Epithelial cell of prostate (primary cell): ENCODE measurements around the gene SNCAIP.

Source experiments
- DNase-seq: peaks from one replicate; pipeline ENCODE4 v3.0.0-alpha.2; 2011; ENCODE audit warnings: low read depth, low spot score
- H3K27ac ChIP-seq: fragments of 450-650 bp; 2 replicates; pipeline ENCODE4 v1.5.1; 2017; ENCODE audit warnings: mild to moderate bottlenecking

SNCAIP gene

GRCh38 chr5:122419142-122419894 is 107.3 kb downstream of the SNCAIP start:
- DNase-seq: no peak
- no peak overlapping the region for H3K27ac ChIP-seq

DNA sequence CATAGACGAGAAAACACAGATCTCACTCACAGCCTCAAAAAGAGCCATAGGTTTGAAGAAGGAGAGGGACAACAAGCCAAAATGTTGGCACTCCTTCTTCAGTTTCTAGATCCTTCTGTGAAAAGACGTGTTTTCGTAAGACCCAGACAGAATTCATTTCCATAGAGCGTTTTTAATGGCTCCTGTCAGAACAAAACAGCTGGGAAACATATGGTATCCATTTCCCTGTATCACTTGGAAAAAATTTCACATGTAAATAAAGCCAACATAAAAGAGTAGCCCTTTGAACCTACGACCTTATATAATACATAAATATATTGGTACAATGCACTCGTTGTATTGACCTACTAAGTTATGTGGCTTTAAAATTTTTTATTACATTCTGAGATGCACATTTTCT is 108.1 kb downstream of the SNCAIP start:
- H3K27ac ChIP-seq: no peak overlapping the region
- no peak for DNase-seq

- DNase-seq: no peak
- no peak overlapping the region for H3K27ac ChIP-seq
These were observed 108.7 kb downstream of the SNCAIP start for GRCh38 chr5:122420537-122421236.

- DNase-seq: no peak
These were observed 109.5 kb downstream of the SNCAIP start for GRCh38 chr5:122421374-122422079.

DNA sequence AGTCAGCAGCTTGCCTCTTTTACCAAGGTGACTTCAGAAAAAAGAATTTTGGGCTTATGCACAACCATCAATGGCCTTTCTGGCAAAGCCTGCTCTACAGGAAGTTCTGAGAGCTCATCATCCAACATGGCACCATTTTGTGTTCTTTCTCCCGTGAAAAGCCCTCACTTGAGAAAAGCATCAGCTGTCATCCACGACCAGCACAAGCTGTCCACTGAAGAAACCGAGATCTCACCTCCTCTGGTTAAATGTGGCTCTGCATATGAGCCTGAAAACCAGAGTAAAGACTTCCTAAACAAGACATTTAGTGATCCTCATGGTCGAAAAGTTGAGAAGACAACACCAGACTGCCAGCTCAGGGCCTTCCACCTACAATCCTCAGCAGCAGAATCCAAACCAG is 111.2 kb downstream of the SNCAIP start:
- H3K27ac ChIP-seq: no peak overlapping the region
- no peak for DNase-seq

More at GRCh38 chr5:122421374-122422079, 109.5 kb downstream of the SNCAIP start:
- no peak overlapping the region for H3K27ac ChIP-seq

GRCh38 chr5:122424132-122424531 is 112.1 kb downstream of the SNCAIP start:
- H3K27ac ChIP-seq: no peak overlapping the region
- no peak for DNase-seq

DNA sequence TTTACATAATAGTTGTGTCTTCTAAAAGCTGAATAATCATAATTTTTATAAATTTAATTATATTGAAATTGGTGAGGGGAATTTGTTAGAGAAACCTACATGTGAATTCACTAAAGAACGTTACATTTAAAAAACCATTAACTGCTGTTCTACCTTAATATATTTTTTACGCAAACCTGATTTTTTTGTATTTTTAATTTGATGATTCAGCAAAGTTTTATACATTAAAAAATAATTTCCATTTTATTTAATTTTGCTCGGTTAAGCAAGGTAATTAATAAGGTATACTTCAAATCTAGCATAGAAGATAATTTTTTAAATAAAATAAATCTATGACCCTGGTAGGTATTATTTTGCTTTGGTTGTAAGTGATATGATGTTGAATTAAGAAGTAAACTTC is 114.3 kb downstream of the SNCAIP start:
- no peak overlapping the region for H3K27ac ChIP-seq
- DNase-seq: no peak

- no peak for DNase-seq
These were observed 115.6 kb downstream of the SNCAIP start for GRCh38 chr5:122427621-122428020.

GRCh38 chr5:122429545-122430318 is 117.7 kb downstream of the SNCAIP start:
- DNase-seq: no peak

More at GRCh38 chr5:122427621-122428020, 115.6 kb downstream of the SNCAIP start:
- H3K27ac ChIP-seq: no peak overlapping the region

GRCh38 chr5:122430319-122430586 is 118.2 kb downstream of the SNCAIP start:
- no peak for DNase-seq
- H3K27ac ChIP-seq: no peak overlapping the region

More at GRCh38 chr5:122429545-122430318, 117.7 kb downstream of the SNCAIP start:
- no peak overlapping the region for H3K27ac ChIP-seq

DNA sequence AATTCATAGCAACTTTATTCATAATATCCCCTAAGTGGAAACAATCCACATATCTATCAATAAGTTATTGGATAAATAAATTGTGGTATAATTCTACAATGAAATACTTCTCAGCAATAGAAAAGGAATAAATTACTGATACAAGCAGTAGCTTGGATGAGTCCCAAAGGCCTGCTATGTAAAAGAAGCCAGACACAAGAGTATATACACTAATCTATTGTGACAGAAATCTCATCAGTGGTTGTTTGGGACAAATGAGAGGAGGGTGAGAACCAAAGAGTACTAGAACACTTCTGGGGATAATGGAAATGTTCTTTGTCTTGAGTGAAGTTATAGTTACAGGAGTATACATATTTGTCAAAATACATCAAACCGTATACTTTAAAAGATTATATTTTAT is 119.3 kb downstream of the SNCAIP start:
- H3K27ac ChIP-seq: no peak overlapping the region
- DNase-seq: no peak

GRCh38 chr5:122434205-122434970 is 122.4 kb downstream of the SNCAIP start:
- DNase-seq: no peak
- H3K27ac ChIP-seq: no peak overlapping the region

- no peak for DNase-seq
- H3K27ac ChIP-seq: no peak overlapping the region
These were observed 123.2 kb downstream of the SNCAIP start for GRCh38 chr5:122435234-122435633.

DNA sequence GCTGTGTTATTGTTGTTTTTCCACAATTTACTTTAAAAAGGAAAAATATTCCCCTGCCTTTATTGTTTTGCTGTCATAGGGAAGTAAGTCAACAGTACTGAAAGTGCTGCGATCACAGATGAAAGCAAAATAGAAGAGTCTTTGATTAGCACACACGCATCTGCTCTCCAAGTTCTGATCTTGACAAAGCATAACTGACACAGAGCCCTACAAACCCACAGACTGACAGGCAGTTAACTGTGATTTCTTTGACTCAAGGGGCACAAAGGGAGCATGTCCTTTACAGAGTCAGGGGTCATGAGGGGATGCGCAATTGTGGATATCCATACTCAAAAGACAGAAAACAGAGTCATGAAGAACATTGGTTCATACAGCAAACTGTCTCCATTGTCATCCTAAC is 123.7 kb downstream of the SNCAIP start:
- H3K27ac ChIP-seq: no peak overlapping the region

GRCh38 chr5:122436615-122437014 is 124.6 kb downstream of the SNCAIP start:
- H3K27ac ChIP-seq: no peak overlapping the region
- DNase-seq: no peak

More for the DNA sequence above, 123.7 kb downstream of the SNCAIP start:
- no peak for DNase-seq

- H3K27ac ChIP-seq: no peak overlapping the region
- DNase-seq: no peak
These were observed 127.6 kb downstream of the SNCAIP start for GRCh38 chr5:122439645-122440044.

GRCh38 chr5:122442938-122443337 is 130.9 kb downstream of the SNCAIP start:
- no peak for DNase-seq
- no peak overlapping the region for H3K27ac ChIP-seq

DNA sequence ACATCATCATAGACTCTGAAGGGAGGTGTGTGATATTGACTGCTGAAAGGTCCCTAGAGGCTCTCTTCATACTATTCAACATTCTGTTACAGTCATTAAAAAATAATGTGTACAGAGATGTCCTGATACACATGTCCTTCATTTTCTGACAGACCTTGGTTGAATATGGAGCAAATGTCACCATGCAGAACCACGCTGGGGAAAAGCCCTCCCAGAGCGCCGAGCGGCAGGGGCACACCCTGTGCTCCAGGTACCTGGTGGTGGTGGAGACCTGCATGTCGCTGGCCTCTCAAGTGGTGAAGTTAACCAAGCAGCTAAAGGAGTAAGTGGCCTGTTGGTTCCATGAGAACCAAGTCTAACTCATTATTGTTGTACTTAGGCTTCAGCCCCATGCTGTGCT is 132.4 kb downstream of the SNCAIP start:
- no peak overlapping the region for H3K27ac ChIP-seq
- DNase-seq: no peak

DNA sequence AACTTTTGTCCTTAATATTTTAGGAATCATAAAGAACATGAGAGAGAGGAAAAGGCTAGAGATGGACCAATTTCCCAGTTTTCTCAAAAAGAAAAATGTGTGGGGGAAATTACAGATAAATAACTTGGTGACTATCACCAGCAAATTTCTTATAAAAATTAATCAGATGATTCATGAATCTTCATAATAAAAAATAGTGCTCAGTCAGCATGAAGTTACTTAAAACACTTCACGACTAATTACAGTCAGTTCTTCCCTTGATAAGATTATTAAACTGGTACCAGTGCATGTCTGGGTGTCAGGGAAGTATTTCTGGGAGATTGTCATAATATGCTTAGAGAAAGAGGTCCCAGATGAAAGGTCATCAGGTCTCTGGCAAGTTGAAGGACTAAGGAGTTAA is 133.0 kb downstream of the SNCAIP start:
- no peak for DNase-seq
- no peak overlapping the region for H3K27ac ChIP-seq

GRCh38 chr5:122447072-122447471 is 135.0 kb downstream of the SNCAIP start:
- DNase-seq: no peak
- H3K27ac ChIP-seq: no peak overlapping the region
